PC-9 (cell line): ENCODE results near the gene CCL25.

ENCODE experiments used
- EZH2 ChIP-seq: fragments of 200-600 bp; sonication (generic); IDR thresholded peaks from 2 replicates; pipeline ENCODE4 v1.8.0; 2017; ENCODE audit warnings: antibody characterized with exemption, low read depth
- TF ChIP-seq, protein P1 (sequence below): fragments of 200-600 bp; sonication (generic); conservative IDR thresholded peaks from 2 replicates; pipeline ENCODE4 v1.6.1; 2017; ENCODE audit warnings: mixed run types, antibody characterized with exemption, mild to moderate bottlenecking, moderate library complexity

GRCh38 chr19:8045872-8046568 lies 6.5 kb upstream of the CCL25 start:
- TF ChIP-seq, protein P1, sequence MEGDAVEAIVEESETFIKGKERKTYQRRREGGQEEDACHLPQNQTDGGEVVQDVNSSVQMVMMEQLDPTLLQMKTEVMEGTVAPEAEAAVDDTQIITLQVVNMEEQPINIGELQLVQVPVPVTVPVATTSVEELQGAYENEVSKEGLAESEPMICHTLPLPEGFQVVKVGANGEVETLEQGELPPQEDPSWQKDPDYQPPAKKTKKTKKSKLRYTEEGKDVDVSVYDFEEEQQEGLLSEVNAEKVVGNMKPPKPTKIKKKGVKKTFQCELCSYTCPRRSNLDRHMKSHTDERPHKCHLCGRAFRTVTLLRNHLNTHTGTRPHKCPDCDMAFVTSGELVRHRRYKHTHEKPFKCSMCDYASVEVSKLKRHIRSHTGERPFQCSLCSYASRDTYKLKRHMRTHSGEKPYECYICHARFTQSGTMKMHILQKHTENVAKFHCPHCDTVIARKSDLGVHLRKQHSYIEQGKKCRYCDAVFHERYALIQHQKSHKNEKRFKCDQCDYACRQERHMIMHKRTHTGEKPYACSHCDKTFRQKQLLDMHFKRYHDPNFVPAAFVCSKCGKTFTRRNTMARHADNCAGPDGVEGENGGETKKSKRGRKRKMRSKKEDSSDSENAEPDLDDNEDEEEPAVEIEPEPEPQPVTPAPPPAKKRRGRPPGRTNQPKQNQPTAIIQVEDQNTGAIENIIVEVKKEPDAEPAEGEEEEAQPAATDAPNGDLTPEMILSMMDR: no peak
- no peak for TF ChIP-seq EZH2
